Stimulated activated CD8-positive, alpha-beta memory T cell treated with anti-CD3 and anti-CD28 coated beads, Interleukin-12 subunit alpha, Interleukin-12 subunit beta, amount 100 ng/mL, for 1 hour (primary cell): ENCODE data around the gene TFF2.

Source experiments
- DNase-seq: peaks from one replicate; pipeline ENCODE4 v3.0.0-alpha.2; 2020; ENCODE audit warnings: low read depth

TFF2 gene

DNA sequence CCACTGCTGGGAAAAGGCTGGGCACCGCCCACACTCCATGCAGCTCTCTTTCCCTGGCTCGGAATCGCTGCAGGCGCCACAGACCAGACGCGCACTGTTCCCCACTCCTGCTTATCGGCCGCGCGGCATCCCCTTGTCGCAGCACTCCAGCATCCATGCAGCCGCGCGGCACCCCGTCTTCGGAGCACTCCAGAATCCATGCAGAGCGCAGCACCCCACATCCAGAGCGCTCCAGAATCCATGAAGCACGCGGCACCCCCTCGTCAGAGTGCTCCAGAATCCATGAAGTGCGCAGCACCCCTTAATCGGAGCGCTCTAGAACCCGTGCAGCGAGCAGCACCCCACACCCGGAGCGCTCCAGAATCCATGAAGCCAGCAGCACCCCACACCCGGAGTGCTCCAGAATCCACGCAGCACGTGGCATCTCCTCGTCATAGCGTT is 45.1 kb downstream of the TFF2 start:
- DNase-seq: no peak

DNA sequence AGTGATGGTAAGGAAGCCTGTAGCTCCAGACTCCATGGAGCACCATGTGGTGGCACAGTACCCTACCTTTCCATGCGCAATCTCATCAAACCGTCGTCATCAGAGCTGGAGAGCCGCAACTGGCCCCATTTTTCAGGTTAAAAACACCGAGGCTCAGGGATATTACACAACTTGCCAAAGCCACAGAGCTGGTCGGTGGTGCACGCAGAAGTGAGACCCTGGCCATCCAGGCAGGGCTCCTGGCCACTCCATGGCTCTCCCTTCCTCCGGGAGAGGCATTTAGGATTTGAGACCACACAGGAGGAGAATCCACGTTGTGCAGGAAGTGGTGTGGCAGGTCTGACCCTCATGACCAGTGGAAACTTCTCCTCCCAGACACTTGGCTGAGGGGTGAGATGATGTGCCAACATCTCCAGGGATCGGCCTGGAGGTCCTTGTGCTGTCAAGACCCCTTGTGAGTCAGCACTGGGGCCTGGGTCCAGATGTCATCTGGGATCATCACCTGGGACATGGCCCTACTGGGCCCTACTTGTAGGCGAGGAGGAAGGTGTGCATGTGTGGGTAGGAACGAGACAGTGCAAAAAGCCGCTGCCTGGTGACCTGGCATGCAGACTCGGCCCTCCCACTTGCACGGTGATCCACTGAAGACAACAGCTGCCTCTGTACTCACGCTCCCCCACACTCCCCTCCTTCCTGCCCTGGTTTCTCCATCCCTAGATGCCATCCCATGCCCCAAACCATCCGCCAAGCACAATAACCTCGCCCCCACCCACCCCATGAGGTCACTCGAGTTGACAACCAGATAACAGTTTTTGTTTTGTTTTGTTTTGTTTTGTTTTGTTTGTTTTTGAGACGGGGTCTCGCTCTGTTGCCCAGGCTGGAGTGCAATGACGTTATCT is 46.0 kb downstream of the TFF2 start:
- no peak for DNase-seq

DNA sequence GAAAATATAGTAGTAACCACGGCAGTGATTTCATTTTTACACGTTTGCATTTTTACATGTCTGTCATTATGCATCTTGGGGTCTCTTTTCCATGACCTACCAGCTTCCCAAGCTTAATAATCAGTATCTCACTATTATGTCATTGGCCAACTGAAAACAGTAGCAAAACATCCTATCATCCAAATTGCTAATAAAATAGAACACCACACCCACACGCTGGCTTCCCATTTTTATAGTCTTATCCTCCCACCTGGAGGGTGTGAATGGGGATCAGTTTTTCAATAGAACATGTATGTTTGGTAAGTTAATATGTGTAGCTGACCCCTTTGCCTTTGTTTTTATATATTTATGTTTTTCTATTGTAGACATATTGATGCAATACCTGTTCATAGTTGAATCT is 47.4 kb downstream of the TFF2 start:
- no peak for DNase-seq

DNA sequence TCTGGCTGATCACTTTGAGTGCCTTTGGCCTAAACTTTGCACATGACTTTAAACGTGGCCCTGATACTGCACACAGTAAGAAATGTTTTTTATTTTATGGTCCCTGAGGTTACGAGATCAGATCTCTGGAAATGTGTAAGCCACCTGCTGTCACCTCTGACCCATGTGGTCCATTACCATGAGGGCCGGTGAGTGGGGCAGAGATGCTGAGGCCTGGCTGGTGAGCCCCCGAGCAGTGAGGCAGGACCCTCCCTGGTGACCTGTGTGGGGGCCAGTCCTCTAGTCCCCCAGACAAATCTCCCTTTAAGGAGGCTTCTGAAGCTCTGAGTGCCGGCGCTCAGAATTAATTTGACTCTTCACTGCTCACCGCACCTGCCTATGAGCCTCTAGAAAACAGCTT is 48.0 kb downstream of the TFF2 start:
- no peak for DNase-seq

DNA sequence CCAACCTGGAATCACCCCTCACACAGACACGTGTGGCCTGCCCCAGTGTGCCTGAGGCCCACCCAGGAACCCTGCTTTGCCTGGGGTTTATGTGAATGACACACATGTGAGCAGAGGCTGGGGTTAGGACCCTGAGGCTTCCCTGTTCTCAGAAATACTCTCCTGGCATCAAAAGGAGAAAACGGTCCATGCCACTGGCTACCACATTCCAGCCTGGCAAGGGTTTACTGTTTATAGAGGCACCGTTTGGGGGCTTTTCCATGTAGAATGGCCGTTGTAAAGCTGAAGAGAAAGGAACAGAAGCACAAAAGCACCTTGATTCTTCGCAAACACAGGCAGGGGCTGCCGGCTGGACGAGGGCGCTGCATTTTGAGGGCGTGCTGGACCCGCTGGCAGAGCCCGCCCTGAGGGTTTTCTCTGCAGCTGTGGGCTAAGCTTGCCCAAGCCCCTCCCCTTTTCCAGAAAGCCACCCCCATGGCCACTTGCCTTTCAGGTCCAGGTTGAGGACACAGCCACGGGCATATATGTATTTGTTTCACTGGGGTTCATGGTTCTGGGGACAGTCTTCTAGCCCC is 48.6 kb downstream of the TFF2 start:
- DNase-seq: no peak

DNA sequence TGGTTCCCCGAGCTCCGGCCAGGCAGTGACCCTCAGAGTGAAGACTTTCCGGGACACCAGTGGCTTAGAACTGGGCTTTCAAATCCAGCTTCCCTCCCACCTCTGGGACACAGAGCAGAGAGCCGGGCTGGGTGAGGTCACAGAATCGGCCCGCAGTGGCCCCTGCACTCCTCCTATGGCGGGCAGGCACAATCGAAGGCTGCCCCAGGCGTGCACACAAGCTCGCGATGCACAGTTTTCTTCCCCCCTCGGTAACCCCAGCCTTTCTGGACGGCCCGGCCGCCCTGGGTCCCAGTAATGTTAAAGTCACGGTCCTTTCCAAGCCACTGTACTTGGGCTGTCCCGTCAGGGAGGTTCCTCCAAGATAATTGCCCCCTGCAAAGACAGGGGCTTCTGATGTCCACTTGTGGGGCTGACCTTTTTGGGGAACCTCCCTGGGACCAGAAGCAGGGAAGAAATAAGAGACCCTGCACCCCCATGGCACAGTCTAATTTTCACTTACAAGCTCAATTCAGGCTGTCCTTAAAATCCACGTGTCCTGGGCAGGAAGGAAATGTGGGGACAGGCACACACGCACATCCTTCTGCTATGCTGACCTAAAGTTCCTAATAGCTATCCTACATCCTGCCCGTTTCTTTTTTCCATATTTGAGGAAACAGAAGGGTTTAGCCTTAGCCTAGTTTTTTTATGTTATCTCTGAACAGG is 49.3 kb downstream of the TFF2 start:
- DNase-seq: no peak

DNA sequence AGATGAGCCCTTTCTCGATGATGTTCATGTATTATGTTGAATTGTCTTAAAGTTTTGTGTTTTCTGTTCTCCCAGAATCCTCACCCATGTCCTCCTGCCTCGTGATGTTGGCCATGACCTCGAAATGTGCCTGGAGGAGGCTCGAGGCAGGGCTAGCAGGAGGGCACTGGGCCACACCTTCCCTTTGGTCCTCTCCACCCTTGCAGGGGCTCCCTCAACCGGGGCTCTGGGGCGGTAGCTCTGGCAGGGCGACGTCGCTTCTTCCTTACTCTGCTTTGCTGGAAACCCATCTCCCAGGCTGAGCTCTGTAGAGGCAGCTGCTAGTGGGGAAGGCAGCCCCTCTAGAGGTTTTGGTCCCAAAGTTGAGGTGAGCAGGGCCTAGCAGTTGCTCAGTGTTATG is 49.8 kb downstream of the TFF2 start:
- DNase-seq: no peak

DNA sequence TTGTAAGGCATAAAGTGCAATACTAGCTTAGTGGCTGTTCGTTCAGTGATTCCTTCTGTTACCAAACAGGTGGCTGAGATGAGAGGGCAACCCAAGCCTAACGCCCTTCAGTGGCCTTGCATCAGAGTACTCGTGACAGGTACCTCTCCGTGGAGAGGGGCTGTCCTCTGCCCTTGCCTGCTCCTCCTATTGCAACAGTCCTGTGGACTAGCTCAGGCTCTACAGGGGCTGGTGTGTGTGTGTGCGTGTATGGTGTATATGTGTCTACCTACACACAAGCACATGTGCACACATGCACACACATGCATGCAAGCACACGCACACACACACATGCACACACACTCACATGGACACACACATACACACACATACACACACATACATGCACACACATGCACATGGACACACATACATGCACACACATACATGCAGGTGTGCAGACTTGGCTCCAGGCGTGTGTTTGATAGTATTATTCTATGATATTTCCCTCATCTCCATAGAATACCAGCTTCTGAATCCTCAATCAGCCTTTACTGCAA is 50.7 kb downstream of the TFF2 start:
- no peak for DNase-seq

DNA sequence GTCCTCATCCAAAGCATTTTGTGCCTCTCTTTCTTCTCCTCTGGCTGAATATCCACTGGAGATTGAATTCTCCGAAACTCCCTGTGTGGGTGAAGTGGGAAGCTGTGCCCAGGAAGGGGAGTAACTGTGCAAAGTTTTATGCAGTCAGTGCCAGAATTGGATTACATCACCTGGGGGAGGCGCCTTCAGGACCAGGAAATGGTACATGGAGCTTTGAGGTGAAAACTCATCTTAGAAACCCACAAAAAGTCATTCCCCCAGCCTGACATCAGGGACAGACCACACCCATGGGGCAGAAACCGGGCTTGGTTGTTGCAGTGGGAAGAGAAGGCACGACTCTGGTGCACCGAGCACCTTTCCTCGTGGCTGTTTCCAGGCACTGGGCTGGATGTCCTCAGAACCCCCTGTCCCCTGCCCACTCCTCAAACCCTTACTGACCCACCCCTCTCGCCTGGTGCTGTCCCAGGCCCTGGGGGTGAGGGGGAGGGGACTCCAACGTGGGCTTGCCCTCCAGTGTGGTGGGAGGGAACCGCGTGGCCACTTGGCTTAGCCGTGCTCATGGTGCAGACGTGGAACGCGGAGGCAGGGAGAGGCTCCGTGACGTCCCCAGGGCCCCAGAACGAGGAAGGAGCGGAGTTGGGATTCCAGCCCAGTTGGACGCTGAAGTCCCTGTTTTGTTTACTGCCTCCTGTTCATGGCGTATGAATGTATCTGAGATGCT is 51.3 kb downstream of the TFF2 start:
- DNase-seq: no peak

DNA sequence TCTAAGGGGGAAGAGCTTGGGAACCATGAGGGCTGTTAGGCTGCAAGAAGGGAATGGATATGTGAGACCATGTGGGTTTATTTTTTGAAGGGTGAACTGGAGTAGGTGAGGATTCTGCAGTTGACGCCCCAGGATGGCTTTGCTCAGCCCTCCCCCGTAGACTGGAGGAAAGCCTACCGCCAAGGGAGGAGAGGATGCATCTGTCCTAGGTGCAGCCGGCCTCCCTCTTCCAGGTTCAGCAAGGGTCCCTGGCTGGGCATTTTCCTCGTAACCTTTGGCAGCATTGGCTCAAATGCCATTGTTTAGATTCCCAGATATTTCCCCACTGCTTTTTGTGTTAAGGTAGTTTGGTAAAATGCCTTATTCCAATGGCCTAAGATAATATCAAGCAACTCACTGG is 52.1 kb downstream of the TFF2 start:
- DNase-seq: no peak

DNA sequence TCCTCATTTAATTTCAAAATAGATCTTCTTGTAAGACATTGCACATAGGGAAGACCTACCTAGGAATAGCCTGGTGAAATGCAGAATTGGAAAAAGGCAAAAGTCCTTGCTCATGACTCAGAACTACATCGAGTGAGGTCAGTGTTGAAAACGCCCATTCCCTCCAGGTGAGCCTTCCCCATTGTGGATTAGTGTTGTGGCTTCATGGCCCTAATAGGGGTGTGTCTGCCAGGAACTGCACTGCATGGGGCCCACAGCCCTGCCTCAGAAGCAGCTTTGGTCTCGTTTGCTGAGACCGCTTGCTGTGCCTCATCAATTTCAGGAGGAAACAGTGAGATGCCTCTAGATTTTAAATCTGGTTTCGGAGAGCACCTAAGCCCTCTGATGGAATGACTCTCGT is 52.6 kb downstream of the TFF2 start:
- DNase-seq: no peak

DNA sequence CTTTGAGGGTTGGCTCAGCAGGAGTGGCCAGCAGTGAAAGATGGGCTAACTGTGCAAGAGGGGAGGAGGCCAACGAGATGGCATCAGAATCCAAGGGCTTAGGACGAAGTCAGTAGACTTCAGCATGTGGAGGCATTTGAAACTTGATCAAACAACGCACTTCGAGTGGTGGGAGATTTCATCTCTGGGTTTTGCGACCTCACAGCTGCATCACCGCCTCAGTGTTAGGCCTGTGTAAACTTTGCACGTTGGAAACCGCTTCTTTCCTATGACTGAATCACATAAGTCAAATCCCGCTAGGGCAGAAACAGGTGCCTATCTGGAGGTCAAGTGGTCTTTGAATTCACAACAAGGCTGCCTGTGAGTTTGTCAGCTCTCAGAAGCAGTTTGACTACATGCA is 53.4 kb downstream of the TFF2 start:
- no peak for DNase-seq

DNA sequence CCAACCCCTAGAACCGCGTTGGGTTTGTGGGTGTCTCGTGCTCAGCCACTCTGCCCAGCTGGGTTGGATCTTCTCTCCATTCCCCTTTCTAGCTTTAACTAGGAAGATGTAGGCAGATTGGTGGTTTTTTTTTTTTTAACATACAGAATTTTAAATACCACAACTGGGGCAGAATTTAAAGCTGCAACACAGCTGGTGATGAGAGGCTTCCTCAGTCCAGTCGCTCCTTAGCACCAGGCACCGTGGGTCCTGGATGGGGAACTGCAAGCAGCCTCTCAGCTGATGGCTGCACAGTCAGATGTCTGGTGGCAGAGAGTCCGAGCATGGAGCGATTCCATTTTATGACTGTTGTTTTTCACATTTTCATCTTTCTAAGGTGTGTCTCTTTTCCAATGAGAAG is 54.3 kb downstream of the TFF2 start:
- no peak for DNase-seq
